ENCODE measurements around the gene TNFAIP3.

The TNFAIP3 gene

GRCh38 chr6:137915790-137916189, 48.7 kb downstream of the TNFAIP3 start:
- TF ChIP-seq, protein P1, sequence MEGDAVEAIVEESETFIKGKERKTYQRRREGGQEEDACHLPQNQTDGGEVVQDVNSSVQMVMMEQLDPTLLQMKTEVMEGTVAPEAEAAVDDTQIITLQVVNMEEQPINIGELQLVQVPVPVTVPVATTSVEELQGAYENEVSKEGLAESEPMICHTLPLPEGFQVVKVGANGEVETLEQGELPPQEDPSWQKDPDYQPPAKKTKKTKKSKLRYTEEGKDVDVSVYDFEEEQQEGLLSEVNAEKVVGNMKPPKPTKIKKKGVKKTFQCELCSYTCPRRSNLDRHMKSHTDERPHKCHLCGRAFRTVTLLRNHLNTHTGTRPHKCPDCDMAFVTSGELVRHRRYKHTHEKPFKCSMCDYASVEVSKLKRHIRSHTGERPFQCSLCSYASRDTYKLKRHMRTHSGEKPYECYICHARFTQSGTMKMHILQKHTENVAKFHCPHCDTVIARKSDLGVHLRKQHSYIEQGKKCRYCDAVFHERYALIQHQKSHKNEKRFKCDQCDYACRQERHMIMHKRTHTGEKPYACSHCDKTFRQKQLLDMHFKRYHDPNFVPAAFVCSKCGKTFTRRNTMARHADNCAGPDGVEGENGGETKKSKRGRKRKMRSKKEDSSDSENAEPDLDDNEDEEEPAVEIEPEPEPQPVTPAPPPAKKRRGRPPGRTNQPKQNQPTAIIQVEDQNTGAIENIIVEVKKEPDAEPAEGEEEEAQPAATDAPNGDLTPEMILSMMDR (IDR thresholded peaks at IDR 0.05; ENCODE audit: borderline replicate concordance, control extremely low read depth, extremely low read depth, insufficient read depth, missing control alignments): no peak
- DNase-seq (ENCODE audit: low spot score): no peak
- in situ Hi-C loops (cut with MboI; ENCODE audit: low sequenced_read_pairs, unreplicated experiment): no loop called here

DNA sequence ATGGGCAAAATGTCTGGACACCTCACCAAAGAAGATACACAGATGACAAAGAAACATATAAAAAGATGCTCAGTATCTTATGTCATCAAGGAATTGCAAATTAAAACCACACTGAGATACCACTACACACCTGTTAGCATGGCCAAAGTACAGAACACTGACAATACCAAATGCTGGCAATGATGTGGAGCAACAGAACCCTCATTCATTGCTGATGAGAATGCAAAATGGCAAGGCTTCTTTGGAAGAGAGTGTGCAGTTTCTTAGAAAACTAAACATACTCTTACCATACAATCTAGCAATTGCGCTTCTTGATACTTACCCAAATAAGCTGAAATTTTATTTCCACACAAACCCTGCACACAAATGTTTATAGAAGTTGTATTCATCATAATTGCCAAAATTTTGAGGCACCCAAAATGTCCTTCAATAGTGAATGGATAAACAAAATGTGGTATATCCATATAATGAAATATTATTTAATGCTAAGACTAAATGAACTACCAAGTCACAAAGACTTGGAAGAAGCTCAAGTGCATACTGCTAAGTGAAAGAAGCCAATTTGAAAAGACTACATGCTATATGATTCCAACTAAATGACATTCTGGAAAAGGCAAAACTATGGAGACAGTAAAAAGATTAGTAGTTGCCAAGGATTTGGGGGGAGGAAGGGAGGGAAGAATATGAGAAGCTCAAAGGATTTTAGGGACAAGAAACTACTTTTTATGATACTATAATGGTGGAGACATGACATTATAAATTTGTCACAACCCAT, 50.7 kb downstream of the TNFAIP3 start:
- in situ Hi-C loops (cut with MboI; ENCODE audit: low sequenced_read_pairs, unreplicated experiment): no loop called here
- TF ChIP-seq, protein P1 (IDR thresholded peaks at IDR 0.05; ENCODE audit: borderline replicate concordance, control extremely low read depth, extremely low read depth, insufficient read depth, missing control alignments): no peak
- DNase-seq (ENCODE audit: low spot score): no peak

GRCh38 chr6:137919502-137919823, 52.4 kb downstream of the TNFAIP3 start:
- in situ Hi-C loops (cut with MboI; ENCODE audit: low sequenced_read_pairs, unreplicated experiment): no loop called here
- TF ChIP-seq, protein P1 (IDR thresholded peaks at IDR 0.05; ENCODE audit: borderline replicate concordance, control extremely low read depth, extremely low read depth, insufficient read depth, missing control alignments): no peak

DNA sequence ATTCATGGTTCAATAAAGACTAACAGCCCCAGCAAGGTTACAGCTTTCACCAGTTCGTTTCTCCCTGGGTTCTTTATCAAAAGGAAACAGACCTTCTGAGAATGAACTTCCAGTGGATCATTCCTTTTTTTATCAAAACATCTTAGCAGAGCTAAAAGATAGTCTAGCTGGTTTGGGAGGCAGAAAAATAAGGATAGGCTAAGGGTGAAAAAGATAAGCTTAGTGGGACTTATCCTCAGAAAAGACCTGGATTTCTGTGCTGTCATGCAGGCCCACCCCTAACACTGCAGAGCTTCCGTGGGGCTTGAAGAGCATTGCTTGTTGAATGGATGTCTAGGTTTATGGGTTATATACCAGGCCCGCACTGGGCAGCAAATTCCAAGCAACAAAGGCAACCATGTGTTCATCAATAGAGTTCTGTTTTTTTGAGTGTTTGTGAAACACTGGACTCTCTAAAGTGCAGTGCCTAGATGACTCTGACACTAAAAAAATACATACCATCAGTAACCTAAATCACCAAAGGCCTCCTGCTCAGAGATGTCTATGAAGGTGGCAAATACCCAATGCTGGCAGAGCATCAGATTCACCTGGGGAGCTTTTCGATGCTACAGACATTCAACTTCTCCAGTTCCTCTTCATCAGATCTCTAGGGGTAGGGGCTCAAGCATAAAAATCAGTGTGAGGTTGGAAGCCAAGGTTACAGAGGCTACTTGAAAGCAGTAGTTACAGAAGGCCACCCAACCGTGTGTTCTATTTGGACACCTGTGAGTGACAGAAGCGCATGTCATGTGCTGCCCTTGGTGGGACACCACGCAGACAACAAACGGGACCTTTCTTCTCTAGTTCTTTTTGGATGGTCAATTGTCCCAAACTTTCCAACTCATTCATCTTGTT, 53.0 kb downstream of the TNFAIP3 start:
- TF ChIP-seq, protein P1 (IDR thresholded peaks at IDR 0.05; ENCODE audit: borderline replicate concordance, control extremely low read depth, extremely low read depth, insufficient read depth, missing control alignments): no peak
- no peak for DNase-seq (ENCODE audit: low spot score)
- in situ Hi-C loops (cut with MboI; ENCODE audit: low sequenced_read_pairs, unreplicated experiment): no loop called here

More at GRCh38 chr6:137919502-137919823, 52.4 kb downstream of the TNFAIP3 start:
- no peak for DNase-seq (ENCODE audit: low spot score)

- in situ Hi-C loops (cut with MboI; ENCODE audit: low sequenced_read_pairs, unreplicated experiment): no loop called here
- TF ChIP-seq, protein P1 (IDR thresholded peaks at IDR 0.05; ENCODE audit: borderline replicate concordance, control extremely low read depth, extremely low read depth, insufficient read depth, missing control alignments): no peak
- no peak for DNase-seq (ENCODE audit: low spot score)
These were observed 54.8 kb downstream of the TNFAIP3 start for GRCh38 chr6:137921823-137922222.

DNA sequence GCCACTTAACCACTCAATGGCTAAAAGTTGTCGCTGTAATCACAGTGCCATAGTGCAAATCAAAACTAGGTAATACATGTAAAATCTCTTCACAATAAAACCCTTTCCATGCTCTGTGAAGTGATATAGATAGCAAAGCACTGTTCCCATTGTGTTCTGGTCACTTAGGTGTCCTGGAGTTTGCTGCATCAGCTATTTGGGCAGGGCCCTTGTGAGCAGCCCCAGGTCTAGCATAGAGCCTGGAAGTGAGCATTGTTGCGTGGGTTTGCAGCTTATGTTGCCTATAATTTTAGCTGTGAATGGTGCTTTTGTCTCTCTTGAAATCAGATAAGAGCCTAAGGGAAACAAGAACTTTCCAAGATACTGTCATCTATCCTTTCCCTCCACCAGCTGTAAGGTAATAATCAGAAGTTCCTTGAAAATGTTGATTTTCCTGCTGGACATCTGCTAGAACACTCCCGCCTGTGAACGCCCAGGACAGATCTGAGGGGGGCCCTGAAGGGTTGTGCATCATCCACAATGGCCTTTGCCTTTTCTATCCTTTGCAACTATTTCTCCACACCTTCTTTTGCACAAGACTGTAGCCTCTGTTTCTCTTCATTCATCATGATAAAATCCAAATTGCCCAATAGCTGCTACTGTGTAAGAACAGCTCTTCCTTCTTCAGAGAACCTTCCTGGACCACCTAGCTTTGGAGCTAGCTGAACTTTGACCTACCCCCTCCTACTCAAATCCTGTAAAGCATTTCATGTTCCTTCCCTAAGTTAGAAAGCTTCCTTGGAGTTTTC, 57.0 kb downstream of the TNFAIP3 start:
- no peak for DNase-seq (ENCODE audit: low spot score)
- TF ChIP-seq, protein P1 (IDR thresholded peaks at IDR 0.05; ENCODE audit: borderline replicate concordance, control extremely low read depth, extremely low read depth, insufficient read depth, missing control alignments): no peak
- in situ Hi-C loops (cut with MboI; ENCODE audit: low sequenced_read_pairs, unreplicated experiment): no loop called here

All from GM13976 (cell line).